Endothelial cell of umbilical vein (primary cell): ENCODE data around the gene P2RX3. TPM values are rescaled to one million over a fixed set of nuclear protein-coding genes. Genes with fewer than 3 reads are reported as not detected.

Source experiments
- BruUV-seq: library from RNA; stranded (reverse); fragments of 400-500 nt; replicated peaks from 2 replicates; lab custom pipeline; 2021; lab: Mats Ljungman, UMichigan
- CTCF ChIA-PET: fragments of 300-600, 350-600 bp; sonication (Branson Sonifier 250); formaldehyde crosslinking; loops from one replicate; lab custom pipeline; 2021; ENCODE audit warnings: antibody characterized with exemption, inconsistent platforms; lab: Charles Lee
- POLR2A ChIA-PET: fragments of 300-600, 350-600 bp; sonication (Branson Sonifier 250); formaldehyde crosslinking; loops from one replicate; lab custom pipeline; 2021; ENCODE audit warnings: antibody characterized with exemption, inconsistent platforms; lab: Charles Lee
- DNase-seq: peaks from one replicate; pipeline ENCODE4 v3.0.0-alpha.2; 2011; ENCODE audit warnings: low read depth, low spot score
- FAIRE-seq: peaks from 2 replicates; lab custom pipeline; 2011; peaks lifted over from hg19 to GRCh38; lab: Jason Lieb, UNC
- H2AFZ ChIP-seq: 2 replicates; pipeline ENCODE4 v1.6.0; 2012; ENCODE audit warnings: low read depth, low read length, control low read depth, inconsistent platforms
- H3K27ac ChIP-seq: 2 replicates; pipeline ENCODE4 v1.5.1; 2011; ENCODE audit warnings: low read depth, mild to moderate bottlenecking, control low read depth, low read length, moderate library complexity; ENCODE audit not compliant: insufficient read depth
- H3K27me3 ChIP-seq, 2 experiments: 2 replicates each; pipeline versions ENCODE4 v1.6.0 to v1.6.1; 2011; ENCODE audit warnings: low read length in 2 of 2, mixed read lengths in 1 of 2; ENCODE audit not compliant: control insufficient read depth in 2 of 2, insufficient read depth in 2 of 2
- H3K36me3 ChIP-seq, 2 experiments: 2 replicates in 1 of 2; 3 replicates in 1 of 2; pipeline ENCODE4 v1.5.1; 2011; ENCODE audit warnings: low read length in 2 of 2, mild to moderate bottlenecking in 1 of 2, moderate library complexity in 1 of 2; ENCODE audit not compliant: control insufficient read depth in 2 of 2, insufficient read depth in 2 of 2; ENCODE audit errors: extremely low read depth in 1 of 2
- H3K4me1 ChIP-seq: 3 replicates; pipeline ENCODE4 v1.5.1; 2011; ENCODE audit warnings: mild to moderate bottlenecking, low read length; ENCODE audit not compliant: control insufficient read depth, insufficient read depth; ENCODE audit errors: extremely low read depth
- H3K4me2 ChIP-seq: 2 replicates; pipeline ENCODE4 v1.6.1; 2011; ENCODE audit warnings: low read length, control low read depth, mixed read lengths; ENCODE audit not compliant: insufficient read depth
- H3K4me3 ChIP-seq, 3 experiments: fragments of 200-600 bp in 1 of 3; sonication (generic), shearing (Covaris generic) in 1 of 3; replicated peaks in 1 of 3; 2 replicates each; pipeline ENCODE4 v1.5.1; 2011 to 2016; ENCODE audit warnings: control low read depth in 3 of 3, low read length in 3 of 3, mild to moderate bottlenecking in 2 of 3, inconsistent platforms in 1 of 3, low read depth in 1 of 3, moderate library complexity in 1 of 3; ENCODE audit not compliant: insufficient read depth in 1 of 3
- H3K79me2 ChIP-seq: 2 replicates; pipeline ENCODE4 v1.6.0; 2012; ENCODE audit warnings: low read length, inconsistent platforms; ENCODE audit not compliant: control insufficient read depth, insufficient read depth
- H3K9ac ChIP-seq: replicated peaks from 2 replicates; pipeline ENCODE3; 2011; ENCODE audit warnings: low read length, control low read depth; ENCODE audit not compliant: insufficient read depth; ENCODE audit errors: extremely low read depth
- H3K9me1 ChIP-seq: replicated peaks from 3 replicates; pipeline ENCODE4 v1.6.0; 2011; ENCODE audit warnings: mild to moderate bottlenecking, low read length; ENCODE audit not compliant: control insufficient read depth, insufficient read depth; ENCODE audit errors: extremely low read depth
- H3K9me3 ChIP-seq: replicated peaks from 2 replicates; pipeline ENCODE4 v1.5.1; 2012; ENCODE audit warnings: low read length, inconsistent platforms; ENCODE audit not compliant: control insufficient read depth, insufficient read depth
- H4K20me1 ChIP-seq: replicated peaks from 2 replicates; pipeline ENCODE3; 2011; ENCODE audit warnings: mild to moderate bottlenecking, low read length; ENCODE audit not compliant: control insufficient read depth, insufficient read depth; ENCODE audit errors: extremely low read depth
- CTCF ChIP-seq, 2 donors: IDR thresholded peaks; 1 replicate in 1 of 2; 2 replicates in 1 of 2; pipeline ENCODE4 v1.5.1; 2011; ENCODE audit warnings: low read length in 2 of 2, mild to moderate bottlenecking in 2 of 2, moderate library complexity in 2 of 2, control low read depth in 1 of 2, inconsistent platforms in 1 of 2, low read depth in 1 of 2; ENCODE audit not compliant: insufficient read depth in 1 of 2; ENCODE audit errors: extremely low read depth in 1 of 2
- EZH2 ChIP-seq: IDR thresholded peaks from 2 replicates; pipeline ENCODE4 v1.6.1; 2012; ENCODE audit warnings: borderline replicate concordance, low read depth, mild to moderate bottlenecking, moderate library complexity, low read length, inconsistent platforms; ENCODE audit not compliant: severe bottlenecking
- FOS ChIP-seq: IDR thresholded peaks from 2 replicates; pipeline ENCODE4 v1.6.1; 2011; ENCODE audit warnings: mild to moderate bottlenecking, low read length, moderate library complexity, borderline replicate concordance; ENCODE audit not compliant: insufficient read depth
- GATA2 ChIP-seq: IDR thresholded peaks from 2 replicates; pipeline ENCODE4 v1.7.0; 2011; ENCODE audit warnings: low read depth, mild to moderate bottlenecking, moderate library complexity, mixed read lengths, low read length; ENCODE audit not compliant: insufficient read length, insufficient read depth
- JUN ChIP-seq: IDR thresholded peaks from 2 replicates; pipeline ENCODE4 v1.6.1; 2011; ENCODE audit warnings: borderline replicate concordance, low read depth; ENCODE audit not compliant: insufficient read length, insufficient read depth
- MYC ChIP-seq: IDR thresholded peaks from one replicate; pipeline ENCODE4 v1.6.1; 2011; ENCODE audit warnings: mild to moderate bottlenecking, low read depth, low read length
- POLR2A ChIP-seq: IDR thresholded peaks from 2 replicates; pipeline ENCODE4 v1.6.1; 2012; ENCODE audit warnings: low read depth, mild to moderate bottlenecking, control low read depth, low read length
- POLR2AphosphoS5 ChIP-seq: IDR thresholded peaks from 2 replicates; pipeline ENCODE4 v1.6.1; 2012; ENCODE audit warnings: low read depth, mild to moderate bottlenecking, control low read depth, low read length, moderate library complexity; ENCODE audit not compliant: insufficient read depth
- dilution Hi-C: fragments of 300-500 bp; cut with MboI; formaldehyde crosslinking; loops from one replicate; pipeline ENCODE4 v1.15.0; 2019; ENCODE audit warnings: low sequenced_read_pairs; ENCODE audit not compliant: extremely low pct_ligation_motif_present
- intact Hi-C: fragments of 100-400 bp; cut with micrococcal nuclease; formaldehyde crosslinking; loops from one replicate; pipeline ENCODE4 v1.10.0; 2022
- polyA plus RNA-seq, 4 experiments: library from polyadenylated mRNA; depleted of rRNA in 3 of 4; stranded (reverse) in 3 of 4; unstranded in 1 of 4; fragments of >200 nt; gene quantifications; 2 replicates each; pipeline versions ENCODE4 v1.2.1 to v1.2.3, GENCODE V29; 2011 to 2012; ENCODE audit warnings: missing spikeins in 1 of 4
- total RNA-seq: library from RNA; stranded (reverse); gene quantifications from 2 replicates; pipeline ENCODE4 v1.2.3, GENCODE V29; 2021
- TF ChIP-seq, protein P1 (sequence below): IDR thresholded peaks from 2 replicates; pipeline ENCODE4 v1.6.1; 2011; ENCODE audit not compliant: insufficient read depth, insufficient read length

The P2RX3 gene
- total and polyA plus RNA-seq, 2 donors (not counting 3 experiments of a cell fraction or from before 2014, with no cell fraction given): not detected

DNA sequence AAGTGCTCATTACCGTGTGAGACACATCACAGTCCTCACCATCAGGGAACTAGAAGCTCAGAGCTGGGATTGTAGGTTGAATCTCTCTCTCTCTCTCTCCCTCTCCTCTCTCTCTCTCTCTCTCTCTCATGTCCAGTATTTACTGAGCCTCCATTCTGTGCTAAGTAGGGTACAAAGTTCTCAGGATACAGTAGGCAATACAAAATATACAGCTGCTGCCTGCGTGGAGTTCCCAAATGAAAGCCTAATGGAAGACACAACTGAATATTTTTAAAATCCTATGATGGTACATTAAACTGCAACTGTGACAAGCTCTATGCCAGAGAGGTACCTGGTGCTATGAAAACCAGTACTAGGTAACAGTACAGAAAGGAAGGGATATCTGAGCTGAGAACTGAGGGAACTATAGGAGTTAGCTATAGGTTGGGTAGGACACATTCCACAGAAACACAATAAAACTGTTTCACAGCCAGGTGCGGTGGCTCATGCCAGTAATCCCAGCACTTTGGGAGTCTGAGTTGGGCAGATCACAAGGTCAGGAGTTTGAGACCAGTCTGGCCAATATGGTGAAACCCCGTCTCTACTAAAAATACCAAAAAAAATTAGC is 61.9 kb downstream of the P2RX3 start:
- H4K20me1 ChIP-seq: no peaks in the 10 kb centered on the region
- H3K4me3 ChIP-seq: no peak overlapping the region
- peaks cover 7% of the 10 kb centered on the region for H3K4me1 ChIP-seq
- no peaks in the 10 kb centered on the region for H3K9me3 ChIP-seq
- FAIRE-seq: no peak
- H3K27me3 ChIP-seq: peaks cover 0 to 11% of the 10 kb centered on the region in 2 experiments
- no peak for DNase-seq
- no peaks in the 10 kb centered on the region for H3K79me2 ChIP-seq
- POLR2A ChIA-PET: interaction anchor here (0.6 to 0.9 kb wide), 2 partner anchors 64 to 76 kb away, joined by 3 read pairs; partner anchors contain the start of gene SSRP1
- BruUV-seq: no TSS peak
- H2AFZ ChIP-seq: no peak overlapping the region
- dilution Hi-C loops: no loop called here
- H3K4me2 ChIP-seq: no peak overlapping the region
- no peaks in the 10 kb centered on the region for H3K36me3 ChIP-seq
- H3K9me1 ChIP-seq: no peaks in the 10 kb centered on the region
- intact Hi-C loops: no loop called here
- CTCF ChIA-PET: interaction anchor here (0.6 to 1.3 kb wide), 10 partner anchors 12 to 93 kb away, joined by 3 to 4 read pairs (median 3); partner anchors contain the start of gene PRG3
- no peak for TF ChIP-seq POLR2A
- TF ChIP-seq JUN: no peak
- TF ChIP-seq EZH2: no peak
- TF ChIP-seq CTCF (IDR thresholded peaks at IDR 0.05; ENCODE audit: extremely low read depth in 1 of 2, insufficient read depth in 1 of 2, low read depth in 1 of 2, low read length in 2 of 2): no peak
- no peak for TF ChIP-seq FOS
- no peak for TF ChIP-seq POLR2AphosphoS5
- TF ChIP-seq GATA2: no peak
- no peak for TF ChIP-seq MYC
- TF ChIP-seq, protein P1, sequence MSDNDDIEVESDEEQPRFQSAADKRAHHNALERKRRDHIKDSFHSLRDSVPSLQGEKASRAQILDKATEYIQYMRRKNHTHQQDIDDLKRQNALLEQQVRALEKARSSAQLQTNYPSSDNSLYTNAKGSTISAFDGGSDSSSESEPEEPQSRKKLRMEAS: no peak
- H3K27ac ChIP-seq: no peak overlapping the region
- no peak overlapping the region for H3K9ac ChIP-seq
